ENCODE data around the gene WDR83.

- TF ChIP-seq CTCF (IDR thresholded peaks at IDR 0.05) = no peak
- no peak for TF ChIP-seq EZH2 (IDR thresholded peaks at IDR 0.05)
Observed at GRCh38 chr19:12668932-12669269, 2.3 kb downstream of the WDR83 start.
